Right ventricle myocardium superior (tissue), 1 donor: ENCODE data around the gene OPCML. TPM values are rescaled to one million over a fixed set of nuclear protein-coding genes. Genes with fewer than 3 reads are reported as not detected.

Experiments
- ATAC-seq: fragments of 200-7000 bp; cut with Tn5 transposase; one replicate; pipeline ENCODE4 v1.9.1; 2020; ENCODE audit warnings: mild to moderate bottlenecking; ENCODE audit not compliant: poor library complexity
- DNase-seq: peaks from one replicate; pipeline ENCODE4 v3.0.0-alpha.2; 2020
- intact Hi-C: fragments of 100-400 bp; cut with DNase I; formaldehyde crosslinking; loops from one replicate; pipeline ENCODE4 v1.11.2; 2022
- total RNA-seq: library from RNA; stranded (reverse); fragmentation: NEBNext Ultra II Directional; extraction: Animal tissue kit (Norgen Biotek cat#: 25700); gene quantifications from one replicate; pipeline ENCODE4 v1.2.1, GENCODE V29; 2021
- donor health status: DM: no; HTN: yes; CAD: no; lungs with severe emphysema.

The OPCML gene
- total RNA-seq, 1 donor from 2014 or later, result 0.59 TPM

- DNase-seq (no peak), ATAC-seq (no peak)
- intact Hi-C loops, result no loop called here
Measured at GRCh38 chr11:133545199-133545803, 13.0 kb upstream of the OPCML start.

- intact Hi-C loops, result no loop called here
- DNase-seq (no peak), ATAC-seq (no peak)
Measured at GRCh38 chr11:133541720-133542095, 9.4 kb upstream of the OPCML start.

- ATAC-seq (no peak), DNase-seq (no peak)
- intact Hi-C loops, result no loop called here
Measured at GRCh38 chr11:133541021-133541719, 8.9 kb upstream of the OPCML start.

GRCh38 chr11:133536198-133536597, 3.9 kb upstream of the OPCML start:
- no peak for DNase-seq
- intact Hi-C loops, result no loop called here
- no peak for ATAC-seq

DNA sequence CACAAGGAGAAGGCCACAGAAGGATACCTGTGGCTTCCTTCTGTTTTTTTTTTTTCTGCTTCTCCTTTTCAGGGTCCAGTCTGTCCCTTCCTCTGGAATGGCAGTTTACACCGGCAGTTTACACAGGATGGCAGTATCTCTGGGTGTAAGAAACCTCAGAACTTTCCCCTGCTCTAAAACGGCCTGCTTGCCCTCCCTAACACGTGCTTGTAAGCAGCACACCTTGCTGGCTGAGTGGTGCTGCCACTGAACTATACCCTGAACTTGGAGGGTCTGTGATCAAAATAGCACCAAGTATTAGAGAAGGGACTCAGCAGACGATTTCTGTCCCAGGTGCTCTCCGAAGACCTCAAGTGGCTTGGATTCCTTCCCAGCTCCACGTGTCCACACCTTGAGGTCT, 904 bp upstream of the OPCML start:
- ATAC-seq, result no peak

GRCh38 chr11:133531458-133531857, 843 bp downstream of the OPCML start:
- ATAC-seq (no peak), DNase-seq (no peak)
- intact Hi-C loops, result no loop called here

More for the DNA sequence above, 904 bp upstream of the OPCML start:
- intact Hi-C loops, result no loop called here
- DNase-seq, result no peak

- intact Hi-C loops, result no loop called here
- DNase-seq (no peak), ATAC-seq (no peak)
Measured at GRCh38 chr11:133530501-133530835, 1.8 kb downstream of the OPCML start.

DNA sequence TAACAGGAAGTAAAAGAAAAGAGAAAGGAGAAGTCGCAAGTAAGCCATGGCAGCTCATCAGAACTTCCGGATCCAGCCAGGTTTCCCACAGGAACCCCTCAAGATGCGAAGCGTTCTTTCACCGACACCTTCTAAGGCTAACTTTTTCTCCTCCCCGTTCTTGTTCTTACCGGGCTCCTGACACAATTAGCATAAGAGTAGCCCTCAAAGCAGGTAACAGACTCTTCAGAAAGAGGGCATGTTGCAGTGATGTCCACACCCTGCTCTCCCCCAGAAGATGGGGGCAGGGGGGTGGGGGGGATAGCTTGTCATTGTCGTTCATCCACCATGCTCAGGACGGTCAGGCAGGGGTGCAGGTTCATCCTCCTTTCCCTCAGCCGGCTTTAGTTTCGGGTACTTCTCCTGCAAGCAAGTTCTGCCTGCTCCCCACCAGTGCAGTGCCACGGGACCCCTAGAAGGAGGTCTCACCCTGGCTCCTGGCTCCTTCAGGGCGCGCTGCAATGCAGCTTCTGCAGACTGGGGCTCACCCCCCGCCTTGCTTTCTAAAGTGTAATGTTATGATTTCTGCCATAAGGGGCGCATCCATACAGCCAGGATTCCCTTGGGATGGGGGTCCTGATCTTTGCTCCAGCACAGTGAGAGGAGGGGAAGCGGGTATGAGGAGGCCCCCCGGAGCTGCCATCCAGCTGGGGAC, 2.3 kb downstream of the OPCML start:
- ATAC-seq, result no peak
- intact Hi-C loops, result no loop called here
- no peak for DNase-seq

- peak; percentile 96 for ATAC-seq
- peak; percentile 54 for DNase-seq
- intact Hi-C loops, result no loop called here
Measured at GRCh38 chr11:133526790-133527189, 5.5 kb downstream of the OPCML start.

DNA sequence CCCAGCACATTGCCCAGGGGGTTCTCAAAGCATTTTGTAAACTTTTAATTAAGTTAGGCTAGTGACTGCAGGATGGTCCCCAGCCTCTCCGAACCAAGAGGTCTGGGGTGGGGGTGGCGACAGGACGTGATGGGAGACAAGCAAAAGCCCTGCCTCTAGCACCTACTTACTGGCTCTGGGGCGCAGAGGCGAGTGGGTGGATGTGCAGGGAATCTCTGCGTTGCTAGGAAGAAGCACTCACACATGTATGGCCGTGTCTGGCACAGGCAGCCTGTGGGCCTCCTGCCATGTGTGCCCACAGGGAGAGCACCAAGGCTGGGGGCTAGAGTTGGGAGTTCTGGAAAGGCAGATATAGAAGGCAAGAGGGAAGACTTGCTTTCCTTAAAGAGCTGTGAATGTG, 6.3 kb downstream of the OPCML start:
- DNase-seq, result no peak
- ATAC-seq, result no peak
- intact Hi-C loops, result no loop called here

- DNase-seq (no peak), ATAC-seq (no peak)
- intact Hi-C loops, result no loop called here
Measured at GRCh38 chr11:133524488-133524887, 7.8 kb downstream of the OPCML start.

- DNase-seq, result no peak
- intact Hi-C loops, result no loop called here
- no peak for ATAC-seq
Measured at GRCh38 chr11:133522344-133522743, 10.0 kb downstream of the OPCML start.

GRCh38 chr11:133521502-133521901, 10.8 kb downstream of the OPCML start:
- DNase-seq (no peak), ATAC-seq (no peak)
- intact Hi-C loops, result no loop called here

- DNase-seq (no peak), ATAC-seq (peak; percentile 70)
- intact Hi-C loops, result no loop called here
Measured at GRCh38 chr11:133520707-133521106, 11.6 kb downstream of the OPCML start.

DNA sequence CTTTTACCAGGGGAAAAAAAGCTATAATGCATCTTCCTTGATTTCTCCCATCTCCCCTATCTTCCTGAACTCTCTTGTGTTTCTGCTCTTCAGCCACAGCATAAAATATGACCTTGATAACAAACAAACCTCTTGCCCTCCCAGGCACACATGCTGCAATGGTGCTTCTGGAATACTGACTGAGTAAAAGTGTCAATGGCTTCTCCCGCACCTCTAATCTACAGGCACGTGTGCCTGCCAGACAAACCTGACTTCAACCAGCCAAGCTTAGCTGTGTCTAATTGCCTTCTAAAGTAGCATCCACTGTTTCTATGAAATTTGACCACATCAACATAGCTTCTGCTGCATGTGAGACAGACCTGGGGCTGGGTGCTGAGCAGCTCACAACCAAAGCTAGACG, 12.7 kb downstream of the OPCML start:
- ATAC-seq (peak; percentile 72), DNase-seq (no peak)
- intact Hi-C loops, result no loop called here

GRCh38 chr11:133518702-133519264, 13.5 kb downstream of the OPCML start:
- DNase-seq, result no peak
- intact Hi-C loops, result no loop called here
- ATAC-seq, result no peak

GRCh38 chr11:133516845-133517244, 15.5 kb downstream of the OPCML start:
- ATAC-seq (peak; percentile 63), DNase-seq (no peak)
- intact Hi-C loops, result no loop called here

DNA sequence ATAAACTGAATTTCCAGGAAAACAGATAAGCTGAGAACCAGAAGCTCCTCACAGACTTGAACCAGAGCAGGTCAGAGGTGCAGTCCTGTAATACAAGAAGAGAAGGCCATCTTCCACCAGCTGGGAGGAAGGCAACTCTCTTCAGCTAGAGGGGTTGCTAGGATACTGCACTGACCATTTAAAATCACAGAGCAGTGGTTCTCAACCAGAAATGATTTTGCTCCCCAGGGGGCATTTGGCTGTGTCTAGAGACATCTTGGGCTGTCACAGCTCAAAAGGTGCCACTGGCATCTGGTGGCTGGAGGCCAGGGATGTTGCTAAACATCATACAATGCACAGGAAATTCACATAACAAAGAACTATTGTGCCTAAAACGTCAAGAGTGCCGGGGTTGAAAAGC, 17.2 kb downstream of the OPCML start:
- no peak for DNase-seq
- intact Hi-C loops, result no loop called here
- no peak for ATAC-seq

DNA sequence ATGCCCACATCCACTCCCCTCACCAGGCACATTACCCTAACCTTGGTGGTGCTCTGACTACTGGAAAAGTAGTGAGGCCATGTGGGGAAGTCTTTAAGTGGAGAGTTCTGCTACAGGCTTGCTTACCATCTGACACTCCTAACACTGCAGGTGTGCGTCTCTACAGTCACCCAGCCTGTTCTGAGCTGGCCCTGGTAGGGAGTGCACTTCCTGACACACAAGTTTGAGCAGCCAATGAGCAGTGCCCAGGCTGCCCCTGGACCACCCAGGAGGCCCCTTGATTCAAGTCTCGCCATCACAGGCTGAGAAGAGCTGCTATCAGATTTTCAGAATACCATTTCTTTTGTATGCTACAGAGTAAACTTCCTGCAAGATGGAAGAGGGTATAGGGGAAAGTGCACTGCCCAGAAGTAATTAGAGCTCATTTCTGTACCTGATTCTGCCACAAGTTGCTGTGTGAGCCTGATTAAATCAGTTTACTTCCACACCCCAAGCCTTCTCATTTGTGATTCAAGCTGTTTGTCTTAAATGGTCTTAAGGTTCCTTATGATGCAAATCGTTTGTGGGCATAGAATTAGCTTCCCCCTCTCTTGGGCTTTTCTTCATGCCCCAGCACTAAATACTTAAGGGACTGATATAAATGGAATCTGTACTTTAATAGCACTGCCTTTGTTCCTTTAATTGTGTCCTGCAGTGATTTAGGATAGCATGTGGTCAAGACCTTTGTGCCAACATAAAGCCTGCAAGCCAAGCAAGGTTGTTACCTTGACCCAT, 22.2 kb downstream of the OPCML start:
- ATAC-seq (no peak), DNase-seq (no peak)

More for the DNA sequence above, 22.2 kb downstream of the OPCML start:
- intact Hi-C loops, result no loop called here
